Left renal pelvis (tissue), 4 donors: Measurements from ENCODE around the gene RTP4. TPM values are rescaled to one million over a fixed set of nuclear protein-coding genes. Genes with fewer than 3 reads are reported as not detected.

Experiments used
- DNase-seq, 4 donors: peaks; one replicate each; pipeline ENCODE4 v3.0.0-alpha.2; 2013; ENCODE audit warnings: low read depth in 4 of 4, low spot score in 3 of 4
- polyA plus RNA-seq, 4 donors: library from polyadenylated mRNA; unstranded; fragments of 120-200 nt; gene quantifications; one replicate each; pipeline ENCODE4 v1.2.1, GENCODE V29; 2013; ENCODE audit not compliant: insufficient read length in 4 of 4

RTP4 gene, protein sequence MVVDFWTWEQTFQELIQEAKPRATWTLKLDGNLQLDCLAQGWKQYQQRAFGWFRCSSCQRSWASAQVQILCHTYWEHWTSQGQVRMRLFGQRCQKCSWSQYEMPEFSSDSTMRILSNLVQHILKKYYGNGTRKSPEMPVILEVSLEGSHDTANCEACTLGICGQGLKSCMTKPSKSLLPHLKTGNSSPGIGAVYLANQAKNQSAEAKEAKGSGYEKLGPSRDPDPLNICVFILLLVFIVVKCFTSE
- polyA plus RNA-seq: 1 to 10 TPM in 1 of 4 donors, under 1 TPM in 3; 0.76 to 1.3 (median 0.85) TPM

DNA sequence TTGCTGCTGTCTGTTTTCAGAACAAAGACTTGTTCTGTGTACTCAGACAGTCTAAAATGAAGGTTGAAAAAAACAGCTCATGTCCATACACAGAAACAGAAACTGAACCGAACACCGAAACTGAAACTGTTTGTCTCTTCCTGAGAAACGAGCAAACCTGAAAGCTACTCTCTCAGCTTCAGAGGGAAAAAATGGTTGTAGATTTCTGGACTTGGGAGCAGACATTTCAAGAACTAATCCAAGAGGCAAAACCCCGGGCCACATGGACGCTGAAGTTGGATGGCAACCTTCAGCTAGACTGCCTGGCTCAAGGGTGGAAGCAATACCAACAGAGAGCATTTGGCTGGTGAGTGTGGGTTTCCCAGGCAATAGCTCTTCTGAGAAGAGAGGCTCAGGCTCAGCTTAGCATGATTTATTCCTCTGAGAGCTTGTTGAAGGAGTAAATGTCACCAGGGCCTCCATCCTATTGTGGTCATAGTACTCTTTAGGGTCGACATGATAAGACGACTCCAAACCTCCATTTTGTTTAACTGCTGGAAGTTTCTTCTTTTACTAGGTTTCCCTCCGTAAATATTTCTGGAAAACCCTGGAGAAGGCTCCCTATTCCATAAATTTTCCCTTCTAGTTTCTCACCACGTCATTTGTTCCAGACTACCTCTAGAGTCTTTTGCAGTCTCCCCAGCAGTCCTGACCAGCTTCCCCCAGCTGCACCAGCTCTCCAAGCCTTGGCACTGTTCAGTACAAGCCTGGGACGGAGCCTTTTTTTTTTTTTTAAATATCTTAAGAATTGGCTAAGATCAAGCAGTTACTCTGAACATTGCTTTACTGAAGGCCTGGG, at the start of gene RTP4:
Gene RTP4, plus strand, starts transcription at position 135 of the 838 bp plus-strand sequence. Its CDS starts 57 bp downstream, at position 192.
- DNase-seq: peak in 1 of 4 donors; percentile 23

DNA sequence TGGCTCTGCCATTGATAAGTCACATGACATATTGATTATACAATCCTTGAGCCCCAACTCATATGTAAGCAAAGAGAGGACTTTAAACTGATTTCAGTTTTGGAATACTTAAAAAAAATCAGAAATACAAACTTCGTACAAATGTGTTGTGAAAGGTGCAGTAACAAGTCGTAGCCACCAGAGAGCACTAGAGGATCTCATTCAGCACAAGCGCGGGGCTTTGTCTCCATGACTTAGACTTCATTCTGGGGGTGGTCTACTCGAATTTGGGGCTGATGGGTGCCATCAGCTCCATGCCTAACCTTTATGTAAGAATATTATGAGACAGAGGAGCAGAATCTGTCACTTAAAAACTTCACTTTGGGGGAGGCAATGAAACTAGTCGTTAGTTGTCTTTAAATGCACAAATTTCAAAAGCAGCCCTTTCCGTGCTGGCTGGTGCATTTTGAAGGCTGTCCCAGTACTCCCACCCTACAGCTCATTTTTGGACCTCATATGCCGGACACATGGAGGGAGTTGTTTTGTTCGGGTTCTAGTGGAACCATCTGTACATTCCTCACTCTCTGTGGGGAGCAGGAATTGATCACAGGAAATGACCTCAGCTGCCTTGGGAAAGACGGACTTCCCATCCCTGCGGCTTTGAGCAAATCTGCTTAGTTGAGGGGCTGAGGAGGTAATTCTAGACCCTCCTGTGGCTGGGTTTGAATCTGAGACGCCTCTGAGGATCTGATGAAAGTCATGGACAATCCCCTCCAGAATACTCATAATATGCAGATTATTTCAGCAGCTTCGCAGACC, 49.2 kb upstream of the RTP4 start:
- DNase-seq: peak in 3 of 4 donors; percentile 26 to 32 (median 31)

DNA sequence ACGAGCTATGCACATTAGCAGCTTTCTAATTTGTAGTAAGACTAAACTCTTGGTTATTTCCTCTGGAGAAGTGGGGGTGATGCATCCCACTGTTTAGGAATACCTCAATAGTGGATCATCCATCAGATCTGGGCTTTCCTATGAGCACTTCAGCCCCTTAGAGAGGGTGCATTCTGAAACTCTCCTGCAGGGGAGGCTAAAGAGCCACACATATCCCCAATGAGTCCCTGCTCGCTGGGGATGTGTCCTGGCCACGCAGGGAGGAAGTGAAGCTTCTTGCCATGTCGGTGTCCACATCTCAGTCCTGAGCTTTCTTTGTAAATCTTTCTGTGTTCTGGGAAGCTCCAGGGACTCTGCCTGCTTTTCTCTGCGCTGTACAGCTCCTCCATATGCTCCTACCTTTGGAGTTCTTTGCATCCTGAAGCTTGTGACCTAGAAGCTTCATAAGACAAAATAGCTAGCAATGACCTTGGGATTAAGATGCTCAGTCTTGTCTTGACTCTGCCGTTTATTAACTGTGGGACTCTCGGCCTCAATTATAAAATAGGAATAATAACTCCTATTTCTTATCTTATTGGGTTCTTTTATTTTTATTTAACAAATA, 48.4 kb upstream of the RTP4 start:
- peak in 3 of 4 donors; percentile 53 to 63 (median 59) for DNase-seq

DNA sequence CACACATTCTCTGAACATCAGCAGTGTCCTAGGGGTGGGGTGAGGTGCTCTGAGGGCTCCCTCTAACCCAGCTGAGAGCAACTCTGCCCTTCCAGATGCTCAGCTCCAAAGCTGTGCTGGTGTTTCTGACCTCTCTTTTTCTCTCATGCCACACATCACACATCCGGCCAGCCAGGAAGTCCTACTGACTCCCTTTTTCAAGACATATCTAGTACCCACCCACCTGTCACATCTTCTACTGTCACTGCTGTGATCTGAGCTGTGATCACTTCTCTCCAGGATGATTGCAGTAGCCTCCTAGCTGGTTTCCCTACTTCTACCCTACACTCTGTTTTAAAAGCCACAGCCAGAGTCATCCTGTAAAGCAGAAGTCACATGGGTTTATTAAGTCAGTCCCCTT, 46.4 kb upstream of the RTP4 start:
- DNase-seq: no peak

DNA sequence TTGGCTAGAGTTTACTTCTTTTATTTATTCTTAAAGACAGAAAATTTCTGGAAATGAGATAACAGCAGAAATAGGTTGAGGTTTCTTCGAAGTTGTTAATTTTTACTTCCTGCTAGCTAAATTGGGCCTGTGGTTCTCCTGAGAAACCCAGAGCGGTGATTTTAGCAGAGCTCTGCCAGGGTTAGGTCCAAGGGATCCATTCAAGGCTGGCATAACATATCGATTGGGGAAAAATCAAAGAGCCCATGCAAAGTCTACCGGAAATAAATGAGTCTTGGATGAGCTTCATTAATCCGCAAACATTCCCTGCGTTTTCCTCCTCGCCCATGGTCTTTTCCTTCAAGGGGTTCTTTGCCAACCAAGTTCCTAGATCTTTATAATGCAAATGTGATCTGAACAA, 45.9 kb upstream of the RTP4 start:
- no peak for DNase-seq

DNA sequence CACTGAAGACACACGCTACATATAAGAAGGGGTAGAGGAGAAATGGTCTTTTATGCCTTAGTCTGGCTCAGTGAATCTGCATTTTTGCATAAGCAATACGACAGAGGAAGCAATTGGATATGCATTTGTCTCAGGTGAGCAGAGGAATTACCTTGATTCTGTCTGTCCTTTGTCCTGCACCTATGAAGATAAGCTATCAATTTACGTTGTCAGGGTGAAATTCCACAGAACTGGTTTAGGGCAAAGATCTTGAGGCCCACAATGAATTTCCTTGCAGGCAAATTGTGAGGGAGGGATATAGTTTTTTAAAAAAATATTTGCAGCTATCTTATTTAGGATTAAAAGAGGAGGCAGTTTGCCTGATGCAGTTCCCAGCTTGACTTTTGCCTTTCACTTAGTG, 45.1 kb upstream of the RTP4 start:
- no peak for DNase-seq

DNA sequence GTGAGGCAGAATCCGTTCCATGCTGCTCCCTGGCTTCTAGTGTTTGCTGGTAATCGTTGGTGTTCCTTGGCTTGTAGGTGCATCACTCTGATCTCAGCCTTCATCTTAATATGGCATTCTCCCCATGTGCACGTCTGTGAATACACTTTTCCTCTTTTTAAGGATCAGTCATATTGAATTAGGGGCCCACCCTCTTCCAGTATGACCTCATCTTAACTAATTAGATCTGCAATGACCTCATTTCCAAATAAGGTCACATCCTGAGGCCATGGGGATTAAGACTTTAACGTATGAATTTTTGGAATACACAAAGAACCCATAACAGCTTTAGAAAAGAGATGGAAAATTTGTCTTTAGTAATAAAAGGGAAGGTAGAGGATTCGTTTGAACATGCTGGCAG, 42.6 kb upstream of the RTP4 start:
- no peak for DNase-seq

DNA sequence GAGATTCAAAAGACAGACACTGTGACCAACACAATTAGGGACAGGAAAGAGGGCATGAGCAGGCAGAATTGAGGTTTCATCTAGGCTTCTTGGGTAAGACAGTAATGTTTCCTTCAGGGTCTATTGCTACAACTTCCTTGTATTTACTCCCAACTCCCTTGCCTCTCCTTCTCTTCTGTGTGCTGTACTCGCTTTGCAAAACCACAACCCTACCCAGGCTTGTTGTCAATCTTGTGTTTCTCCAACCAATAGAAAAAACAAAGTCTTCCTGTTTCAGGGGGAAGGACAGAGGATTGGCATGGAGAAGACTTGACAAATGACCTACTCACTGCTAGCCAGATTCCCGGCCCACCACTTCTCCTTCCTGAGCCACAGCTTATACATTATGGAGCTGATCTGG, 40.3 kb upstream of the RTP4 start:
- no peak for DNase-seq

DNA sequence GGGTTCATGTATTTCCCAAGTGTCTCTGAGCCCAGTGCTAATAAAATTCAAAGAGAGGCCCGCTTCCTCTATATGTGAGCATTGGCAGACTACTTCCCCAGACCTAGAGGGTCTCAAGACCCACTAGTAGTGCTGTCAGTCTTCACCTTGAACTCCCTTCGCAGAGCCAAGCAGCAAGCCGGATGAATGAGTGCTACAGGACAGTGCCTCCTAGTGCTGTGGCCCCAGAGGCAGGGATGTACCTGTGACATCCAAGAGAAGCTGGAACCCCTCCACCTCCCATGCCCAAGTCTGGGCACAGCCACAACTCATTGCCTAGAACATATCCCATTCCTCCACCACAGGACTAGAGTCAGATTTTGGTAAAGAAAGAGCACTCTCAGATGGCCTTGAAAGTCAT, 39.5 kb upstream of the RTP4 start:
- DNase-seq: no peak

DNA sequence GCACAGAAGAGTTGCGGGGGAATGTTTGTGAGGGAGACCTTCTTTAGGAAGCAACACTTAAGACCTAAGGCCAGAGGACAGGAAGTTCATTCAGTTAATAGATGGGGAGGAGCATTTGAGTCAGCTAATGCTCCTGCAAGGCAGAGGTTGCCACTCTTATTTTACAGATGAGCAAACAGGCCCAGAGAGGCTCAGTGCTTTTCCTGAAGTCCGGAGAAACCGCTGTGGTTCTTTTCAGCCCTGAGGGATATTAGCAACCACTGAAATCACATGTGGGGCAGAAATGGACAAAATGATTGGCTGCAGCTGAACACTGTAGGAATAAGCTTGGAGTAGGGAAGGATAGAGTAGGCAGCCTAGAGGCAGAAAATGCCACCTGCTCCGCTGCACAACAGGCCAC, 33.3 kb upstream of the RTP4 start:
- DNase-seq: no peak

DNA sequence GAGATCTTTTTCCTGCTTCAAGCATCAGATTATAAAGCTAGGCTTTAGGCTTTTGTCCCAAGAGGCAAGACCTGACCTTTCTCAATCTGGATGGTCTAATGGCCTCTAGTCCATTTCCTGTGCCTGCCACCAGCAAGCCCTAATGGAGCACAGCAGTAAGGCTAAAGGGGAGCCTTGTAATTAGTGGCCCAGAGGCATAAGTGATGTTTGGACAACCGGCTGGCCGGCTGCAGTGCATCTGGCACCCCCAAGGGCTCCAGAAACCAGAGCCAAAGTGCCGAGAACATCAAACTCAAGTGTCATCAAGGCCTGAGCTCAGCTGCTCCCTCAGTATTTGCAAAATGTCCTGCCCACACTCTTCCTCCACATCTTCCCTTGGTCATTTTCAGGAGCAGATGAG, 31.9 kb upstream of the RTP4 start:
- no peak for DNase-seq

DNA sequence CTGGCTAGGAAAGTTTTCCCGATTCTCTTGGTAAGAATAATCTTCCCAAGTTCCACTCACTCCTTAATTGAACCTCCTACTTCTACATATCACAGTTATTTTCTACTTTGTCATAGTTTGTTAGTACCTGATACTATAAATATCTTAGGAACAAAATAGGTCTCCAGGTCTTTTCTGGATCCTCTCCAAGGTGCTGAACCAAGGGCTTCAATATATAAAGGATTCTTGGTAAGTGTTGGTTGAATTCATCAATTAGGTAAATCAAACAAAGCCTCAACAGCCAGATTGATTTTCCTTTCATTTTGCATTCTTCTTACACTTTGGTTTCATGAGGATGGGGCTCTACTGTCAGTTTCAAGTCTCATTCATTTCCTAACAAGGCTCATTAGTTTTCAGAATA, 27.6 kb upstream of the RTP4 start:
- DNase-seq: no peak

DNA sequence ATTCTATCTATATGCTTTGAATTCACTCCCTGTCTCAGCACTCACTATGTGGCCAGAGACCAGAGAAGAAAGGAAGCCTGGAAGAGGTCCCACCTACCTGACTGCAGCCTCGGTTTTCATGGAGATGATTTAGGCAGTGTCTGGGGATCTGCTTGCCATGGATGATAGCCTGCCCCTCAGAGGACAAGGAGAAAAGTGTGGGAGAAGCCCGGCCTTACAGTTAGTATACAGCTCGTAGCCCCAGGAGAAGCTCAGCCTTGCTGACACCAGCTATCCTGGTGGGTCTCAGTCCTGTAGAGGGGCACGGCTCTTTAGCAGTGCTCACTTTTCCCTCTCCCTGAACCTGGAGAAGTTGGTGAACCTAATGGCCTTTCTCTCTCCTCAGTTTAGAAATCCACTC, 25.9 kb upstream of the RTP4 start:
- no peak for DNase-seq

DNA sequence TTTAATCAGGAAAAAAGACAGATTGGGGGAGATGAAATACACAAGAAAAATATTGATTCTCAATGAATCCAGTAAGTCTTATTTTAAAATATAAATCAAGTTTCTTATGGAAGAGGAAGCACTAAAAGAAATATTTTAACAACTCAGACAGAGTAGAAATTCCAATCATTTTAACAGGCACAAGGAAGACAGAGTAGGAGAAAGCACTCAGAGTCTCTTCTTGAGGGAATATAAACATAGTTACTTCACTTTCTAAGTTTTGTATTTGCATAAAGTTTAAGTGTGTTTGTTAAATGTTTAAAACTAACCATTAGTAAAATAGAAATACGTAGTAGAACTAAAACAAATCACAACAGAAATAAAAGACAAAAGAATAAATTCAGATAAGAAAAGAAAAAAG, 24.5 kb upstream of the RTP4 start:
- DNase-seq: no peak

DNA sequence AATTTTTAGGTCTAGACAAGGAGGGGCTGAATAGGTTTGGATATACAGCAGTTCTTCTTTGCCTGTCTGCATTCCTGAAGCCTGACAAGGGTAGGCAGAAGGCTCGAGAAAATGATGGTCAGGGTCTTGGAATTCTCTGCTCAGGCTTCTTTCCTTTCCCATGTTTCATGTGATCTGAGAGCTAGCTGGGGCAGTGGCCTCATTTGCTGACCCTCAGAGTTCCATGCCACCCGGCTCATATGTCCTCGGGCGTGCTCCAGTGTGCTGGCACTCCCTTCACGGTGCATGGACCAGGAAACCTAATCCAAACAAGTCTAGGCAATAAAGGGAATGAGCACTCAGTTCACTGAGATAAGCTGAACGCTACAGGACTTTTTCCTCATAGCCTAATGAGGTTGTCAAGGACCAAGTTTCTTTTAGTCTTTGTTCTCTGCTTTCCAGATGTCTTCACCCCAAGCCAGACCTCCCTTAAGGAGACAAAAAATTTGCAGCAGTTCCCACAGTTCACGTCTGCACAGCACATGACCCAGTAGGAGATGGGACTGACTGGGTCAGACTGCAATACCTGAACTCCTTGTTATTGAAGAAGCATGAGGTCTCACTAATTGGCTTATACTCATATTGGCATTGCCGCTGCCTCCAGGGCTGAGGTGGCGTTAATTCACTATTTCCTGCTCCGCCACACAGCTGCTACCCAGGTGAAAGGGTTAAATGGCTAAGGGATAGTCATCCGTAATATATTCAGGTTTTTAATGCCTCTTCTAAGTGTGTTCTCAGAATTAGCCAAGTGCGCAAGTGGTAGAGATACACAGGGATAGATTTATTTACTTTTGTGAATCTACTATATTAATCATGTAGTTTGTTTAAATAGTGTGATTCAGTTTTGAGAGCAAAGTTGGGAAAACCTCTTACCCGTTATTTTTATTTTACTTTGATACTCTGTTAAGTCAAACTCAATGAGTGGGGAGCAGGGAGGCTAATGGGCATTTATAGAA, 15.3 kb upstream of the RTP4 start:
- DNase-seq: peak in 1 of 4 donors; percentile 77

DNA sequence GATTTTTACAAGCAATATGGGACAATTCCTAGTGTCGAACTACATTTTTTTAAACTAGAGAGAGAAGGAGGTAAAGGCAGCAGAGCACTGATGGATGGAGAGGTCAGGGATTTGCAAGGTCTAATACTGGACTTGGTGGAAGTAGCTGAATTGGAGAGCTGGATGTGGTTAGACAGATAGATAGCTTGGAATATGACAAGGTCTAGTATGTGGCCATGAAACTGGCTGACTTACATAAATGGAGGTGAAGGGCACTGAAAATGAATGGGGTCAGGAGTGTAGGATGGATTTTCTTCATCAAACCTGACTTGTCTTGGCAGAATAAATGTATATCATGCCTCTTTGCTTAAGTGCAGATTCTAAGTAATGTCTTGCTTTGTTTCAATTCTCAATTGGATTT, 10.1 kb upstream of the RTP4 start:
- no peak for DNase-seq

DNA sequence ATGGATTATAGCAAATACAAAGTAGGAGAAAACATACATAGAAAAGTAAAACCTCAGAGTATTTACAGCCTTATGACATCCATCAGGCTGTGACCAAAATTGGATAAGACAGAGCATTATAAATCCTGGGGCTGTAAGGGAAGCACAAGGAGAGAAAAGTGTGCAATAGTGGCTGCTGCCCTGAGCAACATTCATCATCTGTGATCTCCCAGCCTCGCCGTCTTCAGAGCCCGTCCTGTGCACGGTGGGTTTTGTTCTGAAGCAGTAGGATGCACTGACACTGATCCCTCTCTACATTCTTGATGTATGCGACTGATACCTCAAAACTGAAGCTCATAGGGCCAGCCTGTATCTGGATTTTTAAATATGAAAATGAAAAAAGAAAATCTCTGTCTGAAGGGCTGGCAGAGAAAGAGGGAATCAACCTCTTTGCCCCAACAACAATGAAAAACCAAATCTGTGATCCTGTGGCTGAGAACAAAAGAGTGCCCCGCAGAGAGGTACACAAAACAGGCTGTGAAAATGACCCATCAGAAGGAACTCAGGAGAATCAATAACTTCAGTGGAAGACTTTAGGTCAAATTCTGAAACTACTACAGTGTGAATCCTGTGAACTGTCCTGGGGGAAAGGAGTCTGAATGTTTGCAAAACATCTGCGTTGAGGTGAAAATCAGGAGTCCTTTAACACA, 8.2 kb upstream of the RTP4 start:
- no peak for DNase-seq

DNA sequence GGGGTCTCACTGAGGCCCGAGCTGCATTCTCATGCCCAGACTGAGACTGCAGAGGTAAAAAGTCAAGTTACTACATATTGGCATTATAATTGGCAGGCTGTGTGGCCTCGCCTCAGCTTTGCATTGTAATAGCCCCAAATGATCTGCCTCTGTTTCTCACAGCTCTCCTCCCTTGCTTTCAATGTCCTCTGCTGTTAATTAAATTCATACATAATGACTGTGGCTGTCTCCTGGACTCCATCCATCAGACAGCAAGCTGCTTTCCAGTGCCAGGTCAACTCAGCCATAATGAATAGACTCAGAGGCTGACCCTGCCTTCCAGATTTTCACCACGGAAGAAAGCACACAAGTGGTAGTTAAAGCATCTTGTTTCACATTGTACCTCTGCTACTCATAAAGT, 7.6 kb upstream of the RTP4 start:
- DNase-seq: no peak

DNA sequence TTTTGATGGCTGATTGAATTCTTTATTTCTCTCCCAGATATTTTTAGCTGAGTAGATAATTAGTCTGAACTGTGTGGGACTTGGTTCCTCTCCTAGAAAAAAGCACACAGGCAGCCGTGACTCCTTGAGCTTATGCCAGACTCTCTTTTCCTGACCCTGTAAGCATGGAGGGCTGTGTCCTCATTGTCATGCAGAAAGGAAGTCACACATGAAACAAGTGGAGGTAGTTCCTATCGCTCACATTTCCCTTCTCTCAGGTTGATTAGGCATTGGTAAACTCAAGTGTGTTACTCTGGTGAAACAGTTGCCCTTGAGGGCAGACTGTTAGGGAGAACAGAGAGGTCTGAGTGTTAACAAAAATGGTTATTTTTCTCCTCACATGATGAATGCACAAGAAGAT, 6.3 kb upstream of the RTP4 start:
- no peak for DNase-seq
